Breast epithelium (tissue), 4 donors: ENCODE results near the gene METTL16. TPM values are rescaled to one million over a fixed set of nuclear protein-coding genes. Genes with fewer than 3 reads are reported as not detected.
A peak's percentile ranks its signal among the peaks of the same experiment; 100 is the strongest.

Experiments
- DNase-seq, 2 donors: peaks; one replicate each; pipeline ENCODE4 v3.0.0-alpha.2; 2019; ENCODE audit warnings: low spot score in 2 of 2
- H3K27ac ChIP-seq, 2 donors: fragments of 200-600 bp; sonication (generic) in 1 of 2; one replicate each; pipeline ENCODE4 v1.5.1; 2016 to 2019; ENCODE audit warnings: mild to moderate bottlenecking in 1 of 2
- H3K27me3 ChIP-seq, 2 donors: fragments of 200-600 bp; sonication (generic) in 1 of 2; one replicate each; pipeline versions ENCODE4 v1.5.1 to v1.6.0; 2017 to 2019; ENCODE audit warnings: control low read depth in 1 of 2, mild to moderate bottlenecking in 1 of 2
- H3K36me3 ChIP-seq: fragments of 200-600 bp; one replicate; pipeline ENCODE4 v1.5.1; 2019
- H3K4me1 ChIP-seq, 2 donors: fragments of 200-600 bp; sonication (generic); one replicate each; pipeline ENCODE4 v1.5.1; 2016 to 2019; ENCODE audit warnings: control low read depth in 1 of 2
- H3K4me3 ChIP-seq, 3 donors: fragments of 200-600 bp; sonication (generic); 1 replicate in 2 of 3; 2 replicates in 1 of 3; pipeline ENCODE4 v1.5.1; 2016 to 2019; ENCODE audit warnings: mild to moderate bottlenecking in 3 of 3, moderate library complexity in 2 of 3
- H3K9me3 ChIP-seq, 2 donors: fragments of 200-600 bp; sonication (generic) in 1 of 2; one replicate each; pipeline ENCODE4 v1.5.1; 2016 to 2019; ENCODE audit warnings: control low read depth in 1 of 2
- CTCF ChIP-seq, 3 donors: fragments of 450-650 bp; IDR thresholded peaks; one replicate each; pipeline ENCODE4 v1.5.1; 2016 to 2017; ENCODE audit warnings: antibody characterized with exemption in 3 of 3, mild to moderate bottlenecking in 3 of 3, moderate library complexity in 3 of 3
- POLR2A ChIP-seq: fragments of 450-650 bp; IDR thresholded peaks from one replicate; pipeline ENCODE4 v1.6.1; 2016; ENCODE audit warnings: antibody characterized with exemption, mild to moderate bottlenecking, moderate library complexity
- POLR2AphosphoS5 ChIP-seq, 3 donors: sonication (generic); formaldehyde crosslinking; IDR thresholded peaks; one replicate each; pipeline ENCODE4 v1.6.1; 2017; ENCODE audit warnings: antibody characterized with exemption in 3 of 3
- intact Hi-C: fragments of 100-400 bp; cut with DNase I; formaldehyde crosslinking; loops from one replicate; pipeline ENCODE4 v1.15.1; 2023; ENCODE audit warnings: low total_unique reads
- total RNA-seq, 3 donors: library from RNA; depleted of rRNA; stranded (reverse); fragments of >200 nt; gene quantifications; one replicate each; pipeline ENCODE4 v1.1.0, GENCODE V29; 2016

METTL16 gene
- total RNA-seq, 3 donors from 2014 or later: 25.6 to 46.4 (median 26.9) TPM

GRCh38 chr17:2485970-2486369 is 25.7 kb downstream of the METTL16 start:
- peak overlapping the region; percentile 34 to 65 for H3K27ac ChIP-seq
- no peaks in the 10 kb centered on the region for H3K4me1 ChIP-seq
- no peaks in the 10 kb centered on the region for H3K27me3 ChIP-seq
- intact Hi-C loops: no loop called here
- no peak for DNase-seq
- H3K4me3 ChIP-seq: peak overlapping the region; percentile 1 to 52 (median 31)
- no peaks in the 10 kb centered on the region for H3K9me3 ChIP-seq
- no peaks in the 10 kb centered on the region for H3K36me3 ChIP-seq
- TF ChIP-seq POLR2AphosphoS5 (IDR thresholded peaks at IDR 0.05) (no peak), POLR2A (no peak), CTCF (IDR thresholded peaks at IDR 0.05) (no peak)

- intact Hi-C loops: no loop called here
- Histone ChIP-seq H3K36me3 (no peaks in the 10 kb centered on the region), H3K27me3 (no peaks in the 10 kb centered on the region), H3K4me3 (peak overlapping the region; percentile 1 to 52 (median 31)), H3K4me1 (no peaks in the 10 kb centered on the region), H3K27ac (peak overlapping the region; percentile 34 to 65), H3K9me3 (no peaks in the 10 kb centered on the region)
- TF ChIP-seq POLR2A (no peak), POLR2AphosphoS5 (IDR thresholded peaks at IDR 0.05) (no peak), CTCF (IDR thresholded peaks at IDR 0.05) (no peak)
- DNase-seq: no peak
Measured at GRCh38 chr17:2485543-2485942, 26.1 kb downstream of the METTL16 start.

GRCh38 chr17:2484876-2485275 is 26.8 kb downstream of the METTL16 start:
- Histone ChIP-seq H3K4me1 (no peaks in the 10 kb centered on the region), H3K9me3 (no peaks in the 10 kb centered on the region), H3K4me3 (peak overlapping the region in 1 of 3 donors; percentile 4), H3K36me3 (no peaks in the 10 kb centered on the region), H3K27me3 (no peaks in the 10 kb centered on the region), H3K27ac (no peak overlapping the region)
- TF ChIP-seq POLR2A (no peak), POLR2AphosphoS5 (IDR thresholded peaks at IDR 0.05) (no peak)
- intact Hi-C loops: no loop called here
- no peak for DNase-seq

- no peak overlapping the region for H3K4me3 ChIP-seq
- no peak for DNase-seq
- H3K4me1 ChIP-seq: no peaks in the 10 kb centered on the region
- no peak overlapping the region for H3K27ac ChIP-seq
- H3K27me3 ChIP-seq: no peaks in the 10 kb centered on the region
- no peak for TF ChIP-seq POLR2AphosphoS5 (IDR thresholded peaks at IDR 0.05)
- TF ChIP-seq POLR2A: no peak
- TF ChIP-seq CTCF (IDR thresholded peaks at IDR 0.05): no peak
- H3K9me3 ChIP-seq: no peaks in the 10 kb centered on the region
- intact Hi-C loops: no loop called here
- no peaks in the 10 kb centered on the region for H3K36me3 ChIP-seq
Measured at GRCh38 chr17:2483084-2483483, 28.6 kb downstream of the METTL16 start.

- DNase-seq: no peak
- no peak for TF ChIP-seq POLR2A
- no peak for TF ChIP-seq POLR2AphosphoS5 (IDR thresholded peaks at IDR 0.05)
- TF ChIP-seq CTCF (IDR thresholded peaks at IDR 0.05): no peak
- Histone ChIP-seq H3K27ac (no peak overlapping the region), H3K4me3 (no peak overlapping the region), H3K36me3 (no peaks in the 10 kb centered on the region), H3K27me3 (no peaks in the 10 kb centered on the region), H3K4me1 (no peaks in the 10 kb centered on the region), H3K9me3 (no peaks in the 10 kb centered on the region)
- intact Hi-C loops: no loop called here
Measured at GRCh38 chr17:2482218-2482617, 29.5 kb downstream of the METTL16 start.

- no peak overlapping the region for H3K4me3 ChIP-seq
- intact Hi-C loops: no loop called here
- H3K9me3 ChIP-seq: no peaks in the 10 kb centered on the region
- H3K36me3 ChIP-seq: no peaks in the 10 kb centered on the region
- H3K27ac ChIP-seq: no peak overlapping the region
- H3K4me1 ChIP-seq: no peaks in the 10 kb centered on the region
- DNase-seq: no peak
- no peak for TF ChIP-seq CTCF (IDR thresholded peaks at IDR 0.05)
- TF ChIP-seq POLR2A: no peak
- no peak for TF ChIP-seq POLR2AphosphoS5 (IDR thresholded peaks at IDR 0.05)
- H3K27me3 ChIP-seq: no peaks in the 10 kb centered on the region
Measured at GRCh38 chr17:2481760-2482159, 29.9 kb downstream of the METTL16 start.
